Neural progenitor cell (in vitro differentiated cells): ENCODE data around the gene NADSYN1.

ENCODE experiments used
- EZH2 ChIP-seq: fragments of 200-600 bp; sonication (generic); IDR thresholded peaks from 2 replicates; pipeline ENCODE4 v1.6.1; 2017; ENCODE audit warnings: antibody characterized with exemption, mild to moderate bottlenecking, moderate library complexity
- TF ChIP-seq, protein P1 (sequence below): fragments of 200-600 bp; sonication (generic); IDR thresholded peaks from 2 replicates; pipeline ENCODE4 v1.5.1; 2017; ENCODE audit warnings: antibody characterized with exemption, mild to moderate bottlenecking

DNA sequence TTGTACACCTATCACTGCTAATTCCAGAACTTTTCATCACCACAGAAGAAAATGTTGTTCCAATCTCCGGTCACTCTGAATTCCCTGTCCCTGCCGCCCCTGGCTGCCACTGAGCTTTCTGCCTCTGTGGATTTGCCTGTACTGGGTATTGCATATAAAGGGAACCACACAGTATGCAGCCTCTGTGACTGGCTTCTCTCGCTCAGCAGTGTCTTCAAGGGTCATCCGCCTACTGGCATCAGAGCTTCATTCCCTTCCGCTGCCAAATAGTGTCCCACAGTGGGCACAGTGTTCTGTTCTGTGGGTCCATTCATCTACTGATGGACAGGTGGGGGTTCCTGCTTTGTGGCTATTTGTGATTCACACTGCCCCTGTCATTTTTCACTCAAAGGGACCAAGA lies 10.1 kb upstream of the NADSYN1 start:
- TF ChIP-seq, protein P1, sequence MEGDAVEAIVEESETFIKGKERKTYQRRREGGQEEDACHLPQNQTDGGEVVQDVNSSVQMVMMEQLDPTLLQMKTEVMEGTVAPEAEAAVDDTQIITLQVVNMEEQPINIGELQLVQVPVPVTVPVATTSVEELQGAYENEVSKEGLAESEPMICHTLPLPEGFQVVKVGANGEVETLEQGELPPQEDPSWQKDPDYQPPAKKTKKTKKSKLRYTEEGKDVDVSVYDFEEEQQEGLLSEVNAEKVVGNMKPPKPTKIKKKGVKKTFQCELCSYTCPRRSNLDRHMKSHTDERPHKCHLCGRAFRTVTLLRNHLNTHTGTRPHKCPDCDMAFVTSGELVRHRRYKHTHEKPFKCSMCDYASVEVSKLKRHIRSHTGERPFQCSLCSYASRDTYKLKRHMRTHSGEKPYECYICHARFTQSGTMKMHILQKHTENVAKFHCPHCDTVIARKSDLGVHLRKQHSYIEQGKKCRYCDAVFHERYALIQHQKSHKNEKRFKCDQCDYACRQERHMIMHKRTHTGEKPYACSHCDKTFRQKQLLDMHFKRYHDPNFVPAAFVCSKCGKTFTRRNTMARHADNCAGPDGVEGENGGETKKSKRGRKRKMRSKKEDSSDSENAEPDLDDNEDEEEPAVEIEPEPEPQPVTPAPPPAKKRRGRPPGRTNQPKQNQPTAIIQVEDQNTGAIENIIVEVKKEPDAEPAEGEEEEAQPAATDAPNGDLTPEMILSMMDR: no peak
- no peak for TF ChIP-seq EZH2
